Retinal pigment epithelial cell (primary cell): ENCODE data around the gene CCNYL1.

ENCODE experiments used
- DNase-seq: peaks from one replicate; pipeline ENCODE4 v3.0.0-alpha.2; 2010; ENCODE audit warnings: low read depth
- H3K4me3 ChIP-seq: 2 replicates; pipeline ENCODE4 v1.5.1; 2011; ENCODE audit warnings: mild to moderate bottlenecking, low read length, control low read depth, moderate library complexity
- CTCF ChIP-seq: conservative IDR thresholded peaks from 2 replicates; pipeline ENCODE4 v1.5.1; 2011; ENCODE audit warnings: low read depth, low read length, control low read depth, inconsistent platforms

CCNYL1 gene

GRCh38 chr2:207801259-207801658 lies 89.8 kb downstream of the CCNYL1 start:
- TF ChIP-seq CTCF = no peak
- H3K4me3 ChIP-seq = no peak overlapping the region

GRCh38 chr2:207802650-207803049 lies 91.2 kb downstream of the CCNYL1 start:
- no peak for TF ChIP-seq CTCF
- DNase-seq = no peak
- H3K4me3 ChIP-seq = no peak overlapping the region

More at GRCh38 chr2:207801259-207801658, 89.8 kb downstream of the CCNYL1 start:
- DNase-seq = no peak
